Thyroid gland (tissue), 4 donors: ENCODE data around the gene TNFSF13B.

ENCODE experiments used
- POLR2A ChIP-seq, 2 donors: fragments of 450-650 bp; IDR thresholded peaks; one replicate each; pipeline ENCODE4 v1.6.1; 2017; ENCODE audit warnings: antibody characterized with exemption in 2 of 2, mild to moderate bottlenecking in 2 of 2, moderate library complexity in 1 of 2
- TF ChIP-seq, protein P1 (sequence below), 6 experiments: fragments of 200-600 bp in 3 of 6; fragments of 450-650 bp in 3 of 6; sonication (generic) in 3 of 6; IDR thresholded peaks; one replicate each; pipeline ENCODE4 v1.5.1; 2016 to 2019; ENCODE audit warnings: antibody characterized with exemption in 6 of 6, mild to moderate bottlenecking in 2 of 6, inconsistent platforms in 1 of 6, moderate library complexity in 1 of 6

DNA sequence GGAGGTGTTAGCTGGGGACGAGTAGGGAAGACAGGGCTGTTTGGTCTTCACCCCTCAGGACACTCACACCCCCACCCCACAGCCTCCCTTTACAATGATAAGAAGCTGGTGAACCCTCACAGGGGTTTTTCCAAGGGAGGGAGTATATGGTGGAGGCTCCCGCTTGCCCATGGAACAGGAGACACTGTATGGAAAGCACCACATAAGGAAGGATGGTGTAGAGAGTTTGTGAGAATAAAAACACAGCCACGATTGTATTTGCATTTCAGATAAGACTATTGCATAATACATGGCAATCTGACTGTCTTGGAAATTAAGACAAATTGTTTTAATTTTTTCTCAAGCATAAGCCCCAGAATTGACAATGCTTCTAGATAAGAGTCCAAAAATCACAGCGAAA is 46.9 kb downstream of the TNFSF13B start:
- no peak for TF ChIP-seq POLR2A (IDR thresholded peaks at IDR 0.05)
- TF ChIP-seq, protein P1, sequence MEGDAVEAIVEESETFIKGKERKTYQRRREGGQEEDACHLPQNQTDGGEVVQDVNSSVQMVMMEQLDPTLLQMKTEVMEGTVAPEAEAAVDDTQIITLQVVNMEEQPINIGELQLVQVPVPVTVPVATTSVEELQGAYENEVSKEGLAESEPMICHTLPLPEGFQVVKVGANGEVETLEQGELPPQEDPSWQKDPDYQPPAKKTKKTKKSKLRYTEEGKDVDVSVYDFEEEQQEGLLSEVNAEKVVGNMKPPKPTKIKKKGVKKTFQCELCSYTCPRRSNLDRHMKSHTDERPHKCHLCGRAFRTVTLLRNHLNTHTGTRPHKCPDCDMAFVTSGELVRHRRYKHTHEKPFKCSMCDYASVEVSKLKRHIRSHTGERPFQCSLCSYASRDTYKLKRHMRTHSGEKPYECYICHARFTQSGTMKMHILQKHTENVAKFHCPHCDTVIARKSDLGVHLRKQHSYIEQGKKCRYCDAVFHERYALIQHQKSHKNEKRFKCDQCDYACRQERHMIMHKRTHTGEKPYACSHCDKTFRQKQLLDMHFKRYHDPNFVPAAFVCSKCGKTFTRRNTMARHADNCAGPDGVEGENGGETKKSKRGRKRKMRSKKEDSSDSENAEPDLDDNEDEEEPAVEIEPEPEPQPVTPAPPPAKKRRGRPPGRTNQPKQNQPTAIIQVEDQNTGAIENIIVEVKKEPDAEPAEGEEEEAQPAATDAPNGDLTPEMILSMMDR (IDR thresholded peaks at IDR 0.05): no peak
